Aorta (tissue), 5 donors: ENCODE data around the gene PDCD1LG2. TPM values are rescaled to one million over a fixed set of nuclear protein-coding genes. Genes with fewer than 3 reads are reported as not detected.

Experiments
- ATAC-seq: fragments of 200-7000 bp; cut with Tn5 transposase; one replicate; pipeline ENCODE4 v1.9.1; 2022; ENCODE audit warnings: moderate library complexity; ENCODE audit not compliant: low FRiP score
- DNase-seq, 2 donors: peaks; one replicate each; pipeline ENCODE4 v3.0.0-alpha.2; 2020
- H3K27ac ChIP-seq, 2 donors: one replicate each; pipeline ENCODE4 v1.5.1; 2013; ENCODE audit warnings: low read length in 2 of 2, mild to moderate bottlenecking in 2 of 2, moderate library complexity in 2 of 2, control low read depth in 1 of 2, inconsistent platforms in 1 of 2, low read depth in 1 of 2
- H3K27me3 ChIP-seq, 2 donors: one replicate each; pipeline ENCODE4 v1.6.1; 2013; ENCODE audit warnings: control low read depth in 1 of 2, low read length in 1 of 2, mild to moderate bottlenecking in 1 of 2, moderate library complexity in 1 of 2; ENCODE audit not compliant: insufficient read depth in 2 of 2, control insufficient read depth in 1 of 2
- H3K36me3 ChIP-seq, 2 donors: one replicate each; pipeline ENCODE4 v1.6.1; 2013; ENCODE audit warnings: control low read depth in 1 of 2, low read length in 1 of 2, mild to moderate bottlenecking in 1 of 2; ENCODE audit not compliant: insufficient read depth in 2 of 2, control insufficient read depth in 1 of 2
- H3K4me1 ChIP-seq, 2 donors: one replicate each; pipeline ENCODE4 v1.6.1; 2013; ENCODE audit warnings: low read length in 2 of 2, control low read depth in 1 of 2, mild to moderate bottlenecking in 1 of 2, moderate library complexity in 1 of 2; ENCODE audit not compliant: insufficient read depth in 2 of 2, control insufficient read depth in 1 of 2
- H3K4me3 ChIP-seq, 2 donors: one replicate each; pipeline ENCODE4 v1.5.1; 2013; ENCODE audit warnings: low read length in 2 of 2, control low read depth in 1 of 2, mild to moderate bottlenecking in 1 of 2
- H3K9me3 ChIP-seq: one replicate; pipeline ENCODE4 v1.6.1; 2013; ENCODE audit warnings: mild to moderate bottlenecking, low read length; ENCODE audit not compliant: control insufficient read depth
- WGBS, 2 donors: extraction: QIAGEN DNeasy Blood & Tissue Kit; methylation state at CpG; one replicate each; pipeline ENCODE4 v1.1.7; 2013; 5-methylcytosine and 5-hydroxymethylcytosine counted together
- intact Hi-C, 2 donors: fragments of 100-400 bp; cut with DNase I; formaldehyde crosslinking; loops; one replicate each; pipeline versions ENCODE4 v1.14.2 to v1.15.0; 2022
- polyA plus RNA-seq, 2 donors: library from polyadenylated mRNA; stranded (reverse); fragments of 200-250 nt; gene quantifications; one replicate each; pipeline ENCODE4 v1.2.3, GENCODE V29; 2013
- total RNA-seq, 2 donors: library from RNA; stranded (reverse); fragmentation: NEBNext Ultra II Directional; extraction: Animal tissue kit (Norgen Biotek cat#: 25700); gene quantifications; one replicate each; pipeline ENCODE4 v1.2.1, GENCODE V29; 2021
- donor health status: healthy with polysubstance abuse.
- donor health status: Bipolar disorder and iron deficiency.
- donor health status: DM: no; HTN: no; CAD: no.
- donor health status: DM: no; HTN: no; CAD: no.
- donor health status: DM: yes; HTN: yes; CAD: no.

Gene PDCD1LG2
- total and polyA plus RNA-seq, 4 donors = 1.6 to 5.4 (median 4.5) TPM

GRCh38 chr9:5536684-5537083 lies 26.4 kb downstream of the PDCD1LG2 start:
- DNase-seq (no peak), ATAC-seq (no peak)
- Histone ChIP-seq H3K4me3 (no peak overlapping the region), H3K27ac (no peak overlapping the region), H3K27me3 (no peaks in the 10 kb centered on the region), H3K4me1 (no peaks in the 10 kb centered on the region), H3K36me3 (peaks cover 2% of the 10 kb centered on the region in 2 donors), H3K9me3 (no peaks in the 10 kb centered on the region)
- WGBS, 2 donors = 88 to 96% methylated on average over 2 of the region's 2 CpGs
- intact Hi-C loops = no loop called here

GRCh38 chr9:5543875-5544702 lies 33.8 kb downstream of the PDCD1LG2 start:
- Histone ChIP-seq H3K4me1 (no peaks in the 10 kb centered on the region), H3K36me3 (no peaks in the 10 kb centered on the region), H3K4me3 (no peak overlapping the region), H3K27me3 (no peaks in the 10 kb centered on the region), H3K9me3 (no peaks in the 10 kb centered on the region), H3K27ac (no peak overlapping the region)
- intact Hi-C loops = no loop called here
- WGBS, 2 donors = 71 to 76% methylated on average over 2 of the region's 2 CpGs
- ATAC-seq (no peak), DNase-seq (no peak)

GRCh38 chr9:5549658-5550650 lies 39.6 kb downstream of the PDCD1LG2 start:
- intact Hi-C loops = no loop called here
- ATAC-seq (peak; percentile 44), DNase-seq (no peak)
- Histone ChIP-seq H3K36me3 (no peaks in the 10 kb centered on the region), H3K27me3 (no peaks in the 10 kb centered on the region), H3K4me3 (no peak overlapping the region), H3K27ac (no peak overlapping the region), H3K9me3 (no peaks in the 10 kb centered on the region), H3K4me1 (peaks cover 6 to 16% of the 10 kb centered on the region in 2 donors)
- WGBS, 2 donors = 21 to 34% methylated on average over 4 of the region's 4 CpGs

GRCh38 chr9:5551368-5552150 lies 41.2 kb downstream of the PDCD1LG2 start:
- Histone ChIP-seq H3K36me3 (no peaks in the 10 kb centered on the region), H3K4me1 (peaks cover 9 to 19% of the 10 kb centered on the region in 2 donors), H3K4me3 (no peak overlapping the region), H3K9me3 (no peaks in the 10 kb centered on the region), H3K27ac (no peak overlapping the region), H3K27me3 (no peaks in the 10 kb centered on the region)
- no peak for ATAC-seq
- WGBS, 2 donors = 95% methylated on average over 4 of the region's 4 CpGs
- intact Hi-C loops = no loop called here
- DNase-seq = no peak

- H3K9me3 ChIP-seq = no peaks in the 10 kb centered on the region
- H3K4me3 ChIP-seq = no peak overlapping the region
- 81 to 84% methylated on average over 3 of the region's 3 CpGs for WGBS, 2 donors
- H3K4me1 ChIP-seq = peaks cover 11 to 25% of the 10 kb centered on the region in 2 donors
- ATAC-seq (no peak), DNase-seq (no peak)
- intact Hi-C loops = no loop called here
- H3K27ac ChIP-seq = peak overlapping the region in 1 of 2 donors; percentile 19
- no peaks in the 10 kb centered on the region for H3K36me3 ChIP-seq
- no peaks in the 10 kb centered on the region for H3K27me3 ChIP-seq
Measured at GRCh38 chr9:5552301-5552700, 42.0 kb downstream of the PDCD1LG2 start.

- H3K9me3 ChIP-seq = no peaks in the 10 kb centered on the region
- H3K36me3 ChIP-seq = no peaks in the 10 kb centered on the region
- intact Hi-C loops = no loop called here
- no peak overlapping the region for H3K4me3 ChIP-seq
- no peak for DNase-seq
- ATAC-seq = no peak
- no peaks in the 10 kb centered on the region for H3K27me3 ChIP-seq
- H3K27ac ChIP-seq = peak overlapping the region; percentile 57 to 89
- 5% methylated on average over 4 of the region's 4 CpGs for WGBS, 2 donors
- H3K4me1 ChIP-seq = peaks cover 13 to 28% of the 10 kb centered on the region in 2 donors
Measured at GRCh38 chr9:5553211-5553610, 42.9 kb downstream of the PDCD1LG2 start.

GRCh38 chr9:5554254-5554653 lies 43.9 kb downstream of the PDCD1LG2 start:
- H3K4me3 ChIP-seq = no peak overlapping the region
- H3K36me3 ChIP-seq = no peaks in the 10 kb centered on the region
- H3K9me3 ChIP-seq = no peaks in the 10 kb centered on the region
- 45 to 52% methylated on average over 4 of the region's 4 CpGs for WGBS, 2 donors
- no peaks in the 10 kb centered on the region for H3K27me3 ChIP-seq
- H3K4me1 ChIP-seq = peaks cover 15 to 28% of the 10 kb centered on the region in 2 donors
- no peak overlapping the region for H3K27ac ChIP-seq
- DNase-seq (no peak), ATAC-seq (no peak)
- intact Hi-C loops = no loop called here

GRCh38 chr9:5556101-5556705 lies 45.9 kb downstream of the PDCD1LG2 start:
- H3K4me1 ChIP-seq = peaks cover 15 to 28% of the 10 kb centered on the region in 2 donors
- no peaks in the 10 kb centered on the region for H3K9me3 ChIP-seq
- DNase-seq (no peak), ATAC-seq (no peak)
- H3K27me3 ChIP-seq = no peaks in the 10 kb centered on the region
- no peaks in the 10 kb centered on the region for H3K36me3 ChIP-seq
- H3K27ac ChIP-seq = peak overlapping the region; percentile 79 to 98
- intact Hi-C loops = no loop called here
- no peak overlapping the region for H3K4me3 ChIP-seq
- 63 to 67% methylated on average over 5 of the region's 5 CpGs for WGBS, 2 donors
